ENCODE data around the gene NKX3-2.
A peak's percentile ranks its signal among the peaks of the same experiment; 100 is the strongest.

The NKX3-2 gene

GRCh38 chr4:13515268-13515667 lies 29.0 kb downstream of the NKX3-2 start:
- H3K27me3 ChIP-seq, result peaks cover 100% of the 10 kb centered on the region
- no peaks in the 10 kb centered on the region for H3K4me1 ChIP-seq (ENCODE audit: control insufficient read depth in 1 of 2, insufficient read depth in 1 of 2, low read depth in 1 of 2, low read length in 1 of 2)
- H3K9me3 ChIP-seq, result no peaks in the 10 kb centered on the region
- no peak overlapping the region for H3K27ac ChIP-seq
- no peaks in the 10 kb centered on the region for H3K36me3 ChIP-seq
- H3K4me3 ChIP-seq (ENCODE audit: low read depth in 1 of 2, low read length in 1 of 2), result no peak overlapping the region
- TF ChIP-seq CTCF (IDR thresholded peaks at IDR 0.05), result no peak

- TF ChIP-seq CTCF (IDR thresholded peaks at IDR 0.05), result no peak
- Histone ChIP-seq H3K36me3 (no peaks in the 10 kb centered on the region), H3K9me3 (no peaks in the 10 kb centered on the region), H3K27ac (no peak overlapping the region), H3K27me3 (peaks cover 100% of the 10 kb centered on the region), H3K4me3 (ENCODE audit: low read depth in 1 of 2, low read length in 1 of 2) (no peak overlapping the region), H3K4me1 (ENCODE audit: control insufficient read depth in 1 of 2, insufficient read depth in 1 of 2, low read depth in 1 of 2, low read length in 1 of 2) (no peaks in the 10 kb centered on the region)
These were observed 29.6 kb downstream of the NKX3-2 start for GRCh38 chr4:13514722-13515121.

- Histone ChIP-seq H3K27ac (no peak overlapping the region), H3K27me3 (peaks cover 95% of the 10 kb centered on the region), H3K9me3 (no peaks in the 10 kb centered on the region), H3K4me1 (ENCODE audit: control insufficient read depth in 1 of 2, insufficient read depth in 1 of 2, low read depth in 1 of 2, low read length in 1 of 2) (no peaks in the 10 kb centered on the region), H3K4me3 (ENCODE audit: low read depth in 1 of 2, low read length in 1 of 2) (no peak overlapping the region), H3K36me3 (no peaks in the 10 kb centered on the region)
- TF ChIP-seq CTCF (IDR thresholded peaks at IDR 0.05), result no peak
These were observed 33.2 kb downstream of the NKX3-2 start for GRCh38 chr4:13511101-13511500.

- Histone ChIP-seq H3K9me3 (no peaks in the 10 kb centered on the region), H3K27me3 (peaks cover 95% of the 10 kb centered on the region), H3K36me3 (no peaks in the 10 kb centered on the region), H3K27ac (no peak overlapping the region), H3K4me3 (ENCODE audit: low read depth in 1 of 2, low read length in 1 of 2) (no peak overlapping the region), H3K4me1 (ENCODE audit: control insufficient read depth in 1 of 2, insufficient read depth in 1 of 2, low read depth in 1 of 2, low read length in 1 of 2) (no peaks in the 10 kb centered on the region)
- TF ChIP-seq CTCF (IDR thresholded peaks at IDR 0.05), result no peak
These were observed 34.9 kb downstream of the NKX3-2 start for GRCh38 chr4:13509442-13509841.

- no peaks in the 10 kb centered on the region for H3K4me1 ChIP-seq (ENCODE audit: control insufficient read depth in 1 of 2, insufficient read depth in 1 of 2, low read depth in 1 of 2, low read length in 1 of 2)
- no peaks in the 10 kb centered on the region for H3K36me3 ChIP-seq
- TF ChIP-seq CTCF (IDR thresholded peaks at IDR 0.05), result no peak
- peaks cover 93% of the 10 kb centered on the region for H3K27me3 ChIP-seq
- no peaks in the 10 kb centered on the region for H3K9me3 ChIP-seq
- H3K4me3 ChIP-seq (ENCODE audit: low read depth in 1 of 2, low read length in 1 of 2), result no peak overlapping the region
- H3K27ac ChIP-seq, result no peak overlapping the region
These were observed 39.9 kb downstream of the NKX3-2 start for GRCh38 chr4:13504374-13504773.

GRCh38 chr4:13498469-13498868 lies 45.8 kb downstream of the NKX3-2 start:
- H3K4me1 ChIP-seq (ENCODE audit: control insufficient read depth in 1 of 2, insufficient read depth in 1 of 2, low read depth in 1 of 2, low read length in 1 of 2), result peaks cover 11 to 13% of the 10 kb centered on the region in 2 experiments
- TF ChIP-seq CTCF (IDR thresholded peaks at IDR 0.05), result no peak
- no peak overlapping the region for H3K4me3 ChIP-seq (ENCODE audit: low read depth in 1 of 2, low read length in 1 of 2)
- no peaks in the 10 kb centered on the region for H3K36me3 ChIP-seq
- H3K9me3 ChIP-seq, result no peaks in the 10 kb centered on the region
- peak overlapping the region; percentile 39 for H3K27ac ChIP-seq
- peaks cover 64% of the 10 kb centered on the region for H3K27me3 ChIP-seq
